Measurements from ENCODE around the gene SMIM27. TPM values are rescaled to one million over a fixed set of nuclear protein-coding genes. Genes with fewer than 3 reads are reported as not detected.

The SMIM27 gene
- total RNA-seq, 4 donors from 2014 or later, result 1.1 to 5.3 (median 2.0) TPM

DNA sequence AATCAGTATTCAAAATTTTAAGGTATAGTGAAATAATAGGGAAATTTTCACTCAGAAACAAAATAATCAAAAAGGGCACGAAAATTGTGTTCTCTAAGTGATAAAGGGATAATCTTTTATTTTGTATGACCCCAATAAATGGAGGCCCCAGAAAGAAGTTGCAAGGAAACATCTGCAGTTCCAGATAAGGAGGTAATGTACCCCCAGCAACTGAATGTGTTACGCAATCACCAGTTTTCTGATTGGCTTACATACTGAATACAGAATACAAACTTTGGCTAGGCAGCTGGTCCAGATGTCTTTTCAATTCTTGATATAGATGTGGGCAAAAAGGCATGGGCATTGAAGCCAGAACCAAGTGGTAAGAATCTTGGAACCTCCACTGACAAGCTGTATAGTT, 2.0 kb downstream of the SMIM27 start:
- H3K27me3 ChIP-seq, result no peaks in the 10 kb centered on the region
- no peak for DNase-seq
- intact Hi-C loops (cut with DNase I), result no loop called here
- H3K9me3 ChIP-seq, result no peaks in the 10 kb centered on the region
- WGBS, 2 donors, result 73 to 81% methylated on average over 2 of the region's 2 CpGs
- no peak for TF ChIP-seq POLR2A (IDR thresholded peaks at IDR 0.05)
- TF ChIP-seq, protein P1, sequence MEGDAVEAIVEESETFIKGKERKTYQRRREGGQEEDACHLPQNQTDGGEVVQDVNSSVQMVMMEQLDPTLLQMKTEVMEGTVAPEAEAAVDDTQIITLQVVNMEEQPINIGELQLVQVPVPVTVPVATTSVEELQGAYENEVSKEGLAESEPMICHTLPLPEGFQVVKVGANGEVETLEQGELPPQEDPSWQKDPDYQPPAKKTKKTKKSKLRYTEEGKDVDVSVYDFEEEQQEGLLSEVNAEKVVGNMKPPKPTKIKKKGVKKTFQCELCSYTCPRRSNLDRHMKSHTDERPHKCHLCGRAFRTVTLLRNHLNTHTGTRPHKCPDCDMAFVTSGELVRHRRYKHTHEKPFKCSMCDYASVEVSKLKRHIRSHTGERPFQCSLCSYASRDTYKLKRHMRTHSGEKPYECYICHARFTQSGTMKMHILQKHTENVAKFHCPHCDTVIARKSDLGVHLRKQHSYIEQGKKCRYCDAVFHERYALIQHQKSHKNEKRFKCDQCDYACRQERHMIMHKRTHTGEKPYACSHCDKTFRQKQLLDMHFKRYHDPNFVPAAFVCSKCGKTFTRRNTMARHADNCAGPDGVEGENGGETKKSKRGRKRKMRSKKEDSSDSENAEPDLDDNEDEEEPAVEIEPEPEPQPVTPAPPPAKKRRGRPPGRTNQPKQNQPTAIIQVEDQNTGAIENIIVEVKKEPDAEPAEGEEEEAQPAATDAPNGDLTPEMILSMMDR (IDR thresholded peaks at IDR 0.05), result no peak
- peaks cover 0 to 35% (median 9%) of the 10 kb centered on the region in 3 donors for H3K4me1 ChIP-seq
- H3K4me3 ChIP-seq, result no peak overlapping the region
- H3K27ac ChIP-seq, result no peak overlapping the region
- H3K36me3 ChIP-seq, result peaks cover 0 to 2% (median 0%) of the 10 kb centered on the region in 3 donors

DNA sequence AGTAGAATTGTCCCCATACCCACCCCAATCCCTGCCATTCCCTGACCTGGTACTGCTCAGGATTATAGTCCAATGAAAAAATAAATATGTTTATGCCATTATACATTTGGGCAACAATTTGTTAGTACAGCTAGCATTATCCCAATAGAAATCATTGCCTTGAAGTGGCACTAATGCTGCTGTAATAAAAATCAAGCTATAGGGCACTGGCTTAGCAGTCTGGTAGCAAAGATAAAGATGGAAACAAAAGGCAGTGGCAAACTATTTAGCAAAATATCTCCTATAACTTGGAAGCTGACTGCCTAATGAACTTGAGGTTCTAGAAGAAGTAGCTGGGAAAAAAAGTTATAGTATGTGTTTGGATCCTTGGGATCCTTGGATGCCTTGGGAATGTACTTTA, 2.5 kb downstream of the SMIM27 start:
- H3K36me3 ChIP-seq, result no peaks in the 10 kb centered on the region
- H3K27me3 ChIP-seq, result no peaks in the 10 kb centered on the region
- TF ChIP-seq POLR2A (IDR thresholded peaks at IDR 0.05), result no peak
- TF ChIP-seq, protein P1 (IDR thresholded peaks at IDR 0.05), result no peak
- peaks cover 0 to 30% (median 8%) of the 10 kb centered on the region in 3 donors for H3K4me1 ChIP-seq
- no peak for DNase-seq
- no peak overlapping the region for H3K4me3 ChIP-seq
- no peaks in the 10 kb centered on the region for H3K9me3 ChIP-seq
- no peak overlapping the region for H3K27ac ChIP-seq
- intact Hi-C loops (cut with DNase I), result no loop called here

DNA sequence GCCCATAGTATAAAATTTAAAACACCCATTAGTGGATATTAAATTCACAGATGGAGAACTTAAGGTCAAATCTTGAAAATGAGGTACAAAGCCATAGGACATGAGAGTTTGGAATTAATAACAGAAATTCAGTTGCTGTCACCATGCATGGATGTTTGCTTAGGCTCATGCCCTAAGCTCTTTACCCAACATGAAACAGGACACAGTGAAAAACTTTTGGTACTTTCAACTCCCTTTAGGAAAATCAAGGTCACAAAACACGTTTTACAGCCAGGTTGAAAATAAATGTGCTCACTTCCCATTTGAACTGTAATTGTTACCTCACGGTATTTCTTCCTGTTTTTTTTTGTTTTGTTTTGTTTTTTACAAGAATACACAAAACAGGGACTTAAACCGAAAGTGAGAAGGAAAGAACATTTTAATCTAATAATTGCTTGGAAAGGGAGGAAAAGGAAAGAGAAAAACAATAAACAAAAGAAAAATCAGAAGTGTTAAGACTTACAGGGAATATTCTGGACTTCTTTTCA, 6.3 kb downstream of the SMIM27 start:
- intact Hi-C loops (cut with DNase I), result no loop called here
- DNase-seq, result no peak
- Histone ChIP-seq H3K27me3 (no peaks in the 10 kb centered on the region), H3K4me1 (peaks cover 0 to 10% (median 0%) of the 10 kb centered on the region in 3 donors), H3K27ac (no peak overlapping the region), H3K36me3 (no peaks in the 10 kb centered on the region), H3K9me3 (no peaks in the 10 kb centered on the region), H3K4me3 (no peak overlapping the region)
- TF ChIP-seq, protein P1 (IDR thresholded peaks at IDR 0.05), result no peak
- no peak for TF ChIP-seq POLR2A (IDR thresholded peaks at IDR 0.05)
- 72 to 78% methylated on average over 3 of the region's 3 CpGs for WGBS, 2 donors

DNA sequence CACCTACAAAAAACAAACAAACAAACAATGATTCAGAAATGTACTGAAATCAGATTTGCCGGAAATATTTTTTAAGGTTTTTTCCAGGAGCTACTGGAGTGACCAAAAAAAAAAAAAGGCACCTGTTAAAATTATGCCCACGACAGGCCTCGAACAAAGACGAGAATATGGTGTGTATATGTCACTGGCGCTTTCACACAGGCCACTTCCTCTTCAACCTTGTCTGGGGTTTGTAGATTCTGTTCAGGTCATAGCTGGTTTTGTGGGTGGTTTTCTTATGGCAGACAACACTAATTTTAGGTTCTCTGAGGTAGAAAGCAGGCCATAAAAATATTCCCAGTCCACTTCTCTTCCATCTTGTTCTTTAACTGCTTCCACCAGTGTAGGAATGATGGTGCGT, 13.8 kb downstream of the SMIM27 start:
- Histone ChIP-seq H3K9me3 (no peaks in the 10 kb centered on the region), H3K27ac (no peak overlapping the region), H3K4me3 (no peak overlapping the region), H3K36me3 (peaks cover 0 to 67% (median 13%) of the 10 kb centered on the region in 3 donors), H3K4me1 (peaks cover 0 to 12% (median 0%) of the 10 kb centered on the region in 3 donors), H3K27me3 (no peaks in the 10 kb centered on the region)
- WGBS, 2 donors, result 81 to 89% methylated on average over 6 of the region's 6 CpGs
- no peak for TF ChIP-seq POLR2A (IDR thresholded peaks at IDR 0.05)
- TF ChIP-seq, protein P1 (IDR thresholded peaks at IDR 0.05), result no peak
- no peak for DNase-seq
- intact Hi-C loops (cut with DNase I), result no loop called here

DNA sequence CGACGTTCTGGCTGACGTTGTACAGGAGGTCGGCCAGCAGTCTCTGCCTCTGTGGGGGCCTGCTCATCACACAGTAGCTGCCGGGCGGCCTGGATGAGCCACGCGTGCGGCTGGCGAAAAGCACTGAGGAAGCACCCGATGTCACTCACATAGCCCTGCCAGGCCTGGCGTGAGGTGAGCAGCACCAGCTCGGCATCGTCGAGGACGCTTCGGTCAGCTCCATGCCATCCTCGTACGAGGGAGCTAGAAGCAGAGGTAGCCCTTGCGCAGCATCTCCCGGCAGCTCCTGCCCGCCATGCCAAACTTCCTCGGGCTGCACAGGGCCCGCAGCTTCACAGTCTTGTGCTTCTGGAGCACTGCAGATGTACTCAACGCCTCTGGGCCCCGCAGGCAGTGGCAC, 14.6 kb downstream of the SMIM27 start:
- peaks cover 0 to 67% (median 13%) of the 10 kb centered on the region in 3 donors for H3K36me3 ChIP-seq
- WGBS, 2 donors, result no CpG with 5 or more reads among the region's 26 CpGs
- DNase-seq, result no peak

More for the DNA sequence above, 14.6 kb downstream of the SMIM27 start:
- no peaks in the 10 kb centered on the region for H3K27me3 ChIP-seq
- no peak overlapping the region for H3K4me3 ChIP-seq
- no peaks in the 10 kb centered on the region for H3K9me3 ChIP-seq
- H3K27ac ChIP-seq, result no peak overlapping the region
- peaks cover 3 to 20% (median 4%) of the 10 kb centered on the region in 3 donors for H3K4me1 ChIP-seq
- no peak for TF ChIP-seq POLR2A (IDR thresholded peaks at IDR 0.05)
- TF ChIP-seq, protein P1 (IDR thresholded peaks at IDR 0.05), result no peak
- intact Hi-C loops (cut with DNase I), result no loop called here

All from esophagus squamous epithelium (tissue), 5 donors.